ENCODE data around the gene NUDT19.

NUDT19 gene

DNA sequence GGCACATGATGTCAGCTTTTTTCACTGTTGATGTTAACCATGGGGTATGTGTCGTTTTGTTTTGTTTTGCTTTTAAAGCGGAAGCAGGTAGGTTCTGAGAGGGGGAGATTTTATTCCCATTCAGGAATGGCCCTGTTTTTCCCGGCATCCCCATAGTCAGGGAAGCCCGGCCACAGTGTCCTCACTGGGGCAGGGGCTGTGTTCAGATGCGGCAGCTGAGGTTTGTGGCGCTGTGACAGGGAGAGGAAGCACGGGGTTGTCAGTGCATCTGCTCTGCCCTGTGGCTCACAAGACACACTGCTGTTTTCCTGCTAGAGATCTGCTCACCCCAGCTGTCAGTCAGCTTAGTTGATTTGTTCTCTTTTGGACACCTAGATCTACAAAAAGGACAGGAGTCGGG, 44.3 kb upstream of the NUDT19 start:
- no peak overlapping the region for H3K4me3 ChIP-seq (ENCODE audit: low read depth, low read length, poor library complexity, severe bottlenecking)
- H3K4me2 ChIP-seq (ENCODE audit: low read length) = no peak overlapping the region
- no peaks in the 10 kb centered on the region for H3K4me1 ChIP-seq (ENCODE audit: insufficient read depth, low read length, severe bottlenecking)
- no peaks in the 10 kb centered on the region for H3K9me3 ChIP-seq (ENCODE audit: low read length)
- TF ChIP-seq CTCF (IDR thresholded peaks at IDR 0.05; ENCODE audit: low read length) = no peak
- TF ChIP-seq EZH2 (IDR thresholded peaks at IDR 0.05; ENCODE audit: borderline replicate concordance, low read length) = no peak
- H3K9me2 ChIP-seq (ENCODE audit: low read depth, low read length) = no peaks in the 10 kb centered on the region
- H2AFZ ChIP-seq (ENCODE audit: low read length) = no peak overlapping the region
- no peaks in the 10 kb centered on the region for H3K27me3 ChIP-seq (ENCODE audit: insufficient read depth, low read length)
- H3K27ac ChIP-seq (ENCODE audit: low read depth, low read length, poor library complexity, severe bottlenecking) = no peak overlapping the region
- H3K79me2 ChIP-seq (ENCODE audit: insufficient read depth, low read length) = no peaks in the 10 kb centered on the region
- H3K36me3 ChIP-seq (ENCODE audit: insufficient read depth, low read length) = peaks cover 58% of the 10 kb centered on the region
- no peaks in the 10 kb centered on the region for H4K20me1 ChIP-seq (ENCODE audit: insufficient read depth, low read length)
- no peak overlapping the region for H3K9ac ChIP-seq (ENCODE audit: low read length)
- H3F3A ChIP-seq (ENCODE audit: insufficient read depth, low read length) = no peaks in the 10 kb centered on the region

DNA sequence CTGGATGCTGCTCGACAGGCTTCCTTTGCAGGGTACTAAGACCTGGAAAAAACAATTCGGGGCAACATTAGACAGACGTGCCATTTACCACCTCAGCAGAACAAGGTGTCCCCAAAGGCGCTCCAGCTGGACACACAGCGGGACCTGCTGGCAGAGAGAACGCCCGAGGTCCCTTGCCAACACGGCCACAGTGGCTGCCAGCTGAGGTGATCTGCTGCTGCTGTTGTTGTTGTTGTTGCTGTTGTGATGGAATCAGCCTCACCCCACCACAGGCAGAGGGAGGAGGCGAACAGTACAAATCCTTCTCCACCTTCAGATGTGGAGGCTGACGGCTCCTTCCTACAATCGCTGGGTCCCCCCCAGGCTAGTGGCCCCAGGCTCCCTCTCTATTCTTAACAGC, 41.9 kb upstream of the NUDT19 start:
- H3K9me2 ChIP-seq (ENCODE audit: low read depth, low read length) = no peaks in the 10 kb centered on the region
- H3K4me3 ChIP-seq (ENCODE audit: low read depth, low read length, poor library complexity, severe bottlenecking) = no peak overlapping the region
- H3K27me3 ChIP-seq (ENCODE audit: insufficient read depth, low read length) = no peaks in the 10 kb centered on the region
- no peaks in the 10 kb centered on the region for H3K79me2 ChIP-seq (ENCODE audit: insufficient read depth, low read length)
- H2AFZ ChIP-seq (ENCODE audit: low read length) = no peak overlapping the region
- no peak overlapping the region for H3K27ac ChIP-seq (ENCODE audit: low read depth, low read length, poor library complexity, severe bottlenecking)
- TF ChIP-seq EZH2 (IDR thresholded peaks at IDR 0.05; ENCODE audit: borderline replicate concordance, low read length) (no peak), CTCF (IDR thresholded peaks at IDR 0.05; ENCODE audit: low read length) (no peak)
- H3K9ac ChIP-seq (ENCODE audit: low read length) = no peak overlapping the region
- no peaks in the 10 kb centered on the region for H3F3A ChIP-seq (ENCODE audit: insufficient read depth, low read length)
- no peaks in the 10 kb centered on the region for H3K4me1 ChIP-seq (ENCODE audit: insufficient read depth, low read length, severe bottlenecking)
- H4K20me1 ChIP-seq (ENCODE audit: insufficient read depth, low read length) = no peaks in the 10 kb centered on the region
- no peak overlapping the region for H3K4me2 ChIP-seq (ENCODE audit: low read length)
- peaks cover 42% of the 10 kb centered on the region for H3K36me3 ChIP-seq (ENCODE audit: insufficient read depth, low read length)
- no peaks in the 10 kb centered on the region for H3K9me3 ChIP-seq (ENCODE audit: low read length)

- Histone ChIP-seq H2AFZ (ENCODE audit: low read length) (no peak overlapping the region), H3K9ac (ENCODE audit: low read length) (no peak overlapping the region), H3K36me3 (ENCODE audit: insufficient read depth, low read length) (peaks cover 50% of the 10 kb centered on the region)
Observed at GRCh38 chr19:32650671-32651070, 41.0 kb upstream of the NUDT19 start.

More at GRCh38 chr19:32650671-32651070, 41.0 kb upstream of the NUDT19 start:
- Histone ChIP-seq H3K4me3 (ENCODE audit: low read depth, low read length, poor library complexity, severe bottlenecking) (no peak overlapping the region), H3K27ac (ENCODE audit: low read depth, low read length, poor library complexity, severe bottlenecking) (no peak overlapping the region), H3K4me2 (ENCODE audit: low read length) (no peak overlapping the region), H3K27me3 (ENCODE audit: insufficient read depth, low read length) (no peaks in the 10 kb centered on the region), H3F3A (ENCODE audit: insufficient read depth, low read length) (no peaks in the 10 kb centered on the region), H3K9me2 (ENCODE audit: low read depth, low read length) (no peaks in the 10 kb centered on the region), H3K79me2 (ENCODE audit: insufficient read depth, low read length) (no peaks in the 10 kb centered on the region), H4K20me1 (ENCODE audit: insufficient read depth, low read length) (no peaks in the 10 kb centered on the region), H3K9me3 (ENCODE audit: low read length) (no peaks in the 10 kb centered on the region), H3K4me1 (ENCODE audit: insufficient read depth, low read length, severe bottlenecking) (no peaks in the 10 kb centered on the region)
- TF ChIP-seq CTCF (IDR thresholded peaks at IDR 0.05; ENCODE audit: low read length) = no peak
- no peak for TF ChIP-seq EZH2 (IDR thresholded peaks at IDR 0.05; ENCODE audit: borderline replicate concordance, low read length)

Data from OCI-LY1 (cell line).